Upper lobe of right lung (tissue), 1 donor: ENCODE measurements around the gene OSTC. TPM values are rescaled to one million over a fixed set of nuclear protein-coding genes. Genes with fewer than 3 reads are reported as not detected.

Experiments
- ATAC-seq: fragments of 200-7000 bp; cut with Tn5 transposase; one replicate; pipeline ENCODE4 v1.9.1; 2020; ENCODE audit warnings: mild to moderate bottlenecking, moderate library complexity
- DNase-seq: peaks from one replicate; pipeline ENCODE4 v3.0.0-alpha.2; 2020
- H3K27ac ChIP-seq: fragments of 200-600 bp; one replicate; pipeline ENCODE4 v1.8.0; 2022
- H3K27me3 ChIP-seq: fragments of 200-600 bp; one replicate; pipeline ENCODE4 v1.8.0; 2022; ENCODE audit warnings: mild to moderate bottlenecking
- H3K36me3 ChIP-seq: fragments of 200-600 bp; one replicate; pipeline ENCODE4 v1.8.0; 2022
- H3K4me1 ChIP-seq: fragments of 200-600 bp; one replicate; pipeline ENCODE4 v1.8.0; 2022
- H3K4me3 ChIP-seq: fragments of 200-600 bp; one replicate; pipeline ENCODE4 v1.8.0; 2022; ENCODE audit warnings: mild to moderate bottlenecking
- H3K9me3 ChIP-seq: fragments of 200-600 bp; one replicate; pipeline ENCODE4 v1.8.0; 2022
- CTCF ChIP-seq: fragments of 200-600 bp; IDR thresholded peaks from one replicate; pipeline ENCODE4 v1.8.0; 2022; ENCODE audit warnings: antibody characterized with exemption
- intact Hi-C: fragments of 100-400 bp; cut with DNase I; formaldehyde crosslinking; loops from one replicate; pipeline ENCODE4 v1.11.0; 2022
- total RNA-seq: library from RNA; stranded (reverse); fragmentation: NEBNext Ultra II Directional; extraction: Animal tissue kit (Norgen Biotek cat#: 25700); gene quantifications from one replicate; pipeline ENCODE4 v1.2.1, GENCODE V29; 2021
- donor health status: DM: no; HTN: yes; CAD: no; lungs with severe emphysema.

The OSTC gene
- total RNA-seq, 1 donor from 2014 or later = 72.8 TPM

DNA sequence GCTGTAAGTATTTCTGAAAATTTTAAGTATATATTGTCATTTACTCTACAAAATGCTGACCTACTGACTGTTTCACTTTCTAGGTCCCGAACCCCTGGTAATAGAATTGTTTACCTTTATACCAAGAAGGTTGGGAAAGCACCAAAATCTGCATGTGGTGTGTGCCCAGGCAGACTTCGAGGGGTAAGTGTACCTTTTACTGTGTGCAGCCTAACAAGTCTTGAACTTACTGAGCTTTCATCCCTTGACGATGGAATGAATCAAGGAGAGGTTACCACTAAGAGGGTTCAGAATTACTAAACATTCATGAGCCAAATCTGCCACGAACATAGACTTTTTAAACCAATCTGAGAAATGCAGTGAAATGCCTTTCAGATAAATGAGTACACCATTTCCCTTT lies 28.4 kb upstream of the OSTC start:
- intact Hi-C loops = no loop called here
- no peak for TF ChIP-seq CTCF
- ATAC-seq (no peak), DNase-seq (no peak)
- peaks cover 55% of the 10 kb centered on the region for H3K36me3 ChIP-seq
- H3K27me3 ChIP-seq = no peaks in the 10 kb centered on the region
- H3K4me3 ChIP-seq = no peak overlapping the region
- peaks cover 21% of the 10 kb centered on the region for H3K4me1 ChIP-seq
- H3K27ac ChIP-seq = no peak overlapping the region
- no peaks in the 10 kb centered on the region for H3K9me3 ChIP-seq

DNA sequence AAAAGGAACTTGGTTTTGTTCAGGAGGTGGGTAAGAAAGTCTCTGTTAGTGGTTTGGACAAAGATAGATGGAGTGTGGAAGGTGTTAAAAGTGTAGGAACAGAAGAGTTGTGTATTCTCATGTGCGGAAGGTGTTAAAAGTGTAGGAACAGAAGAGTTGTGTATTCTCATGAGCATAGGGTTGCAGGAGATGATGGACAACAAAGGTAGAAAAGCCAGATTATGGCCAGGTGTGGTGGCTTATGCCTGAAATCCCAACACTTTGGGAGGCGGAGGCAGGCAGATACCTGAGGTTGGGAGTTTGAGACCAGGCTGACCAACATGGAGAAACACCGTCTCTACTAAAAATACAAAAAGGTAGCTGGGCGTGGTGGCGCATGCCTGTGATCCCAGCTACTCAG lies 27.6 kb upstream of the OSTC start:
- Histone ChIP-seq H3K4me1 (peaks cover 21% of the 10 kb centered on the region), H3K4me3 (no peak overlapping the region), H3K36me3 (peaks cover 63% of the 10 kb centered on the region), H3K27ac (no peak overlapping the region), H3K9me3 (no peaks in the 10 kb centered on the region), H3K27me3 (no peaks in the 10 kb centered on the region)
- ATAC-seq = no peak
- TF ChIP-seq CTCF = no peak
- DNase-seq = no peak
- intact Hi-C loops = no loop called here

- H3K36me3 ChIP-seq = peaks cover 76% of the 10 kb centered on the region
- H3K27me3 ChIP-seq = no peaks in the 10 kb centered on the region
- H3K4me3 ChIP-seq = no peak overlapping the region
- peaks cover 21% of the 10 kb centered on the region for H3K4me1 ChIP-seq
- intact Hi-C loops = no loop called here
- DNase-seq (no peak), ATAC-seq (no peak)
- TF ChIP-seq CTCF = no peak
- H3K9me3 ChIP-seq = no peaks in the 10 kb centered on the region
- no peak overlapping the region for H3K27ac ChIP-seq
Observed at GRCh38 chr4:108624263-108625056, 25.9 kb upstream of the OSTC start.

DNA sequence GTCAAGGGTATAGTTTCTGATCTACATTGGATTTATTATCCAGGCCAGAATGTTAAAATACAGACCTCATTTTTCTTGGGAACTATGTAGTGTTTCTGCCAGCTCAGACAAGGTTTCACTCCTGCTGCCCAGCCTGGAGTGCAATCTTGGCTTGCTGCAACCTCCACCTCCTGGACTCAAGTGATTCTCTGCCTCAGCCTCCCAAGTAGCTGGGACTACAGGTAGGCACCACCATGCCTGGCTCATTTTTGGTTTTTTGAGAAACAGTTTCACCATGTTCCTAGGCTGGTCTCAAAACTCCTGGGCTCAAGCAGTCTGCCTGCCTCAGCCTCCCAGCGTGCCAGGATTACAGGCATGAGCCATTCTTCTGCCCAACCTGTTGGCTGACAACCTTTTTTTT lies 24.3 kb upstream of the OSTC start:
- ATAC-seq = no peak
- Histone ChIP-seq H3K27ac (no peak overlapping the region), H3K4me3 (no peak overlapping the region), H3K4me1 (peaks cover 21% of the 10 kb centered on the region), H3K27me3 (no peaks in the 10 kb centered on the region), H3K36me3 (peaks cover 92% of the 10 kb centered on the region), H3K9me3 (no peaks in the 10 kb centered on the region)
- intact Hi-C loops = no loop called here
- no peak for DNase-seq
- no peak for TF ChIP-seq CTCF

DNA sequence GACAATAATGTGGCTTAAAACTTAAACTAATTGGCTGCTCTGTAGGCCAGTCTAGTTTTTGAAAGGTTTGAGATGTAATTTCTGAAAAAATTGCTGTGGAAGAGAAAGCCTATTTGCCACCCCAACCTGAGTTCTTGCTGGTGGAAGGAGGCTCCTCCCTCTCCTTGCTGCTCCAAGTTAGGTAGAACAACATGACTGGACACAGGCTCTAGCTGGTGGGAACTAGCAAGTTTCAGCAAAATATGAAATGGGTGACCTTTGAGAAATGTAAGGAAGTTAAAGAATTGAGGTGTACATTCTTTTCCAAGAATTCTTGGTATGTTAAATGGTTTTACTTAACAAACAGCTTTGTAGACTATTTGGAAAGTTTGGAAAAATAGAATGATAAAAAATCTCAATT lies 22.0 kb upstream of the OSTC start:
- H3K36me3 ChIP-seq = peaks cover 94% of the 10 kb centered on the region
- intact Hi-C loops = no loop called here
- TF ChIP-seq CTCF = no peak
- H3K9me3 ChIP-seq = no peaks in the 10 kb centered on the region
- no peaks in the 10 kb centered on the region for H3K4me1 ChIP-seq
- no peaks in the 10 kb centered on the region for H3K27me3 ChIP-seq
- ATAC-seq = no peak
- no peak for DNase-seq
- H3K27ac ChIP-seq = no peak overlapping the region
- H3K4me3 ChIP-seq = no peak overlapping the region
